ENCODE data around the gene RINT1.

DNA sequence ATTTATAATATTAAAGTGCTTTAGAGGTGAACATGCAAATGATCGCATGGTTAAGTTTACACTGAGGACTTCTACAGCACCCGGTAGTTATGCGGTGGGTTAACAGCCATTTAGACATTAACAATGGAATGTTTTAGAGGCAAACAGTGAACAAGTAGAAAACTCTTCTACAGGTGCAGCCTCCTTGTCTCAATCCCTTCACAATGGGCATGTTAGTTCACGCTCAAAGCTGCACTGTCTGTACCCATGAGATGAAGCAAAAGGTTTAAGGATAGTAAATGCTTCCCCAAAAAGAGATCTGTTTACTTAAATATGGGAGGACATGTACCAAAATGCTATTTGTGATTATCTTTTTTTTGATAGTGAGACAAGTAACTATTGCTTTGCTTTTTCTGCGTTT is 35.0 kb upstream of the RINT1 start:
- no peak for TF ChIP-seq KLF12 (CRISPR knock-in tag; IDR thresholded peaks at IDR 0.05; ENCODE audit: borderline replicate concordance)
- TF ChIP-seq KAT2B (IDR thresholded peaks at IDR 0.05; ENCODE audit: borderline replicate concordance, low read depth, low read length): no peak
- TF ChIP-seq NR2F2 (IDR thresholded peaks at IDR 0.05; ENCODE audit: borderline replicate concordance, low read depth): no peak
